HS-27A (cell line): ENCODE results near the gene LARGE2.

Source experiments
- DNase-seq: peaks from one replicate; pipeline ENCODE4 v3.0.0-alpha.2; 2012; ENCODE audit warnings: low read depth, missing footprints

LARGE2 gene

DNA sequence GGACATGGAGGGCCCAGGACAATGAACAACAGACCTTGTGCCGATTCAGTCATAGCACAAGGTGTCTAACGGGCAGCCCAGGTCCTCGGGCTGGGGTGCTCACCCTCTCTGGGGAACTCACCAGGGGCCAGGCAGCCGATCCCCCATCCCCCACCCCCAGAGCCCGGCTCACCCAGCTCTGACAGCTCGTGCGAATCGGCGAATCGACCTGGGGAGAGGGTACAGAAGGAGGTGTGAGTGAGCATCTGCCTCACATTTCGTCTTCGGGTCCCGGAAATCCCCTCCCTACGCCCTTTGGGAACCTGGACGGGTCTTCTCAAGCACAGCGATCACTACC is 5.2 kb upstream of the LARGE2 start:
- DNase-seq, result no peak

DNA sequence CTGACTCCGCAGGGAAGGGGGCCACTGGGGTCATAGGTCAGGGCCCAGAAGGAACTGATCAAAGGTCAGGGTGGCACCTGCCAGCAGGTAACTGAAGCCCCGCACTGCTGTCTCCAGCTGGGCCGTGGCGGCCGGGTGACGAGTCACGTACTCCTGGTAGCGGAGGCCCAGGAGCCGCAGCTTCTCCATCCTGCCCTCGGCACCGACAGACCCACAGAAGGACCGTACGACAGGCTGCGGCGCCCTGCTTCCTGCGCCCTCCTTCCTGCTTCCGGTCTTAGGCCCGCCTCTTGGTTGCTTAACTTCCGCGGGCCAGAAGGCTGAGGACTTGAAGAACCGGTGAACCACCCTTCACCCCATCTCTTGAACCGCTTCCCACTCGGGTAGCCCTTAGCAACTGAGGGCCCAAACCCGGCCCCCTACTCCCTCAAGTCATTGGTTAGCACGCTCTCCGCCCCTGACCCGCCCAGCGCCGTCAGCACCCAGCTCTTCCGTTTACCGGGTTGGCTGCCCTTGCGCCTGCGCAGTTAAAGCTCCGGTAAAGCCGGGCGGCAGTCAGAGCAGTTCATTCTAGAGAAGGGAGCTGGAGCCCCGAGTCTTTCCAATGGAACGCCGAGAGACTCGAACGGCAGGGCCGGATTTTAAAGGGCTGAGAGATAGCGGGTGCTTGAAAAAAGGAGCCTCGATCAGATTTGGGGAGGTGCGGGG is 4.7 kb upstream of the LARGE2 start, which contains the start of gene PEX16:
PEX16 (minus strand) TSS at position 255 of the 708 bp plus-strand sequence; CDS start at position 189, 66 bp downstream.
- DNase-seq, result peak; percentile 96

GRCh38 chr11:45918331-45918941 is 4.0 kb upstream of the LARGE2 start:
- DNase-seq, result peak; percentile 46

GRCh38 chr11:45918962-45919675 is 3.3 kb upstream of the LARGE2 start:
- DNase-seq, result no peak

GRCh38 chr11:45919806-45920530 is 2.5 kb upstream of the LARGE2 start:
- DNase-seq, result no peak

DNA sequence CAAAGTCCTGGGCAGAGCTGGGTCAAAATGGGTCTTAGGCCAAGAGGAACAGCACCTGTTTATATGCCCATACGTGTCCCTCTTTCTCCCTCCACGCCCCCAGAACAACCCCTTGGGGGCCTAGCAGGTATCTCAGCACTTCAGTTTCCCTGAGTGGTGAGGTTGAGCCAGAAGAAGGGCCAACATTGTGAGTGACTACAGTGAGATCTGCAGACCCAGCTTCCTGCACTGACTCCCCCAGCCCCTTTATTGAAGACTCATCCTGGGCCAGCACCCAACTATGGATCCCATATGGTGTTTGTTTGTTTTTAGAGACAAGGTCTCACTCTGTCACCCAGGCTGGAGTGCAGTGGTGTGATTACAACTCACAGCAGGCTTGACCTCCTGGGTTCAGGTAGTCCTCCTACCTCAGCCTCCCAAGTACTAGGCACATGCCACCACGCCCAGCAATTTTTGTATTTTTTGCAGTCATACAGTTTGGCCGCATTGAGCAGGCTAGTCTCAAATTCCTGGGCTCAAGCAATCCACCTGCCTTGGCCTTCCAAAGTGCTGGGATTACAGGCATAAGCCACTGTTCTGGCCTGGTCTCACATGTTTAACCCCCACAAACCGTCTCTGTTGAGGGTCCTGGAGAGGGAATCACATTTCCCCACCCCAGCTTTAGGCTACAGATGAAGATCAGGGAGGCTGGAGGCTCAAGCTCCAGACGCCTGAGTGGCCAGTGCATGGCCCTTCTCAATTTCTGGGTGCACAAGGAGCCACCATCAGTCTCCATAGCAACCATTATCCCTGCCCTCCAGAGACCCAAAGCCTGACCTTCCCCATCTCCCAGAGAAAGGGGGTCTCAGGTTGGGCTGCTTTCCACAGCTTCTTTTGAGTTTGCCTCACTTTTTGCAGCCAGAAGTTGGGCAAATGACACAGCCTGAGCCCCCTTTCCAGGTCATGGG is 1.7 kb upstream of the LARGE2 start:
- no peak for DNase-seq

- DNase-seq, result no peak
Measured at GRCh38 chr11:45921561-45922424, 663 bp upstream of the LARGE2 start.

DNA sequence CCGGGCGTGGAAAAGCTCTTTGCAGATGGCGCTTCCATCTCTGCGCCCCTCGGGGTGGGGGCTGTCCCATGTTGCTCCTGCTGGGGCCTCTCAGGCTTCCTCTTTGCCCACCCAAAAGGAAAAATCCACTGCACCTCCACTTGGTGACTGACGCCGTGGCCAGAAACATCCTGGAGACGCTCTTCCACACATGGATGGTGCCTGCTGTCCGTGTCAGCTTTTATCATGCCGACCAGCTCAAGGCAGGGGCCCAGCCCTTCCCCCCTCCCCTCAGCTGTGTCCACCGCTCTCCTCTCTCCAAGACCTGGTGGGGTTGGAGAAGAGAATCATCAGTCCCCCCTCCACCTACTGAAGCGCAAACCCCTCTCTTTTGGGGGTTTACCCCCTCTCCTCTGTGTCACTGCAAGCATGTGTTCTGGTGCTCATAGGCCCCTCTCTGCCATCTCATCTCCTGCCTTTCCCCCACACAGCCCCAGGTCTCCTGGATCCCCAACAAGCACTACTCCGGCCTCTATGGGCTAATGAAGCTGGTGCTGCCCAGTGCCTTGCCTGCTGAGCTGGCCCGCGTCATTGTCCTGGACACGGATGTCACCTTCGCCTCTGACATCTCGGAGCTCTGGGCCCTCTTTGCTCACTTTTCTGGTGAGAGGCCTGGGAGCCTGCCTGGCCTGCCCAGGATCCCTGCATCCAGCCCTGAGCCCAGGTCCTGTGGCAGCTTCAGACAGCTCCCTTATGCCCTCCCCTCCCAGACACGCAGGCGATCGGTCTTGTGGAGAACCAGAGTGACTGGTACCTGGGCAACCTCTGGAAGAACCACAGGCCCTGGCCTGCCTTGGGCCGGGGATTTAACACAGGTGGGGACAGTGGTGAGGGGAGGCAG is 1.8 kb downstream of the LARGE2 start:
- DNase-seq, result no peak

GRCh38 chr11:45924927-45925326 is 2.5 kb downstream of the LARGE2 start:
- DNase-seq, result no peak

DNA sequence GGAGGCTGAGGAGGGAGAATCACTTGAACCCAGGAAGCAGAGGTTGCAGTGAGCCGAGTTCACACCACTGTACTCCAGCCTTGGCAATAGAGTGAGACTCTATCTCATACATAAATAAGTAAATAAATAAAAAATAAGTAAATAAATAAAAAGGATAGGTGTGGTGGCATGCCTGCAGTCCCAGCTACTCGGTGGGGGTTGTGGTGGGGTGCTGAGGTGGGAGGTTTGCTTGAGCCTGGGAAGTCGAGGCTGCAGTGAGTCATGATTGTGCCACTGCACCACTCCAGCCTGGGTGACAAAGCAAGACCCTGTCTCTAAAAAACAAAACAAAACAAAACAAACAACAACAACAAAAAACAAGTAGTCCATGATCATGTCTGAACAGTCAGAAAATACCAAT is 3.1 kb downstream of the LARGE2 start:
- no peak for DNase-seq

DNA sequence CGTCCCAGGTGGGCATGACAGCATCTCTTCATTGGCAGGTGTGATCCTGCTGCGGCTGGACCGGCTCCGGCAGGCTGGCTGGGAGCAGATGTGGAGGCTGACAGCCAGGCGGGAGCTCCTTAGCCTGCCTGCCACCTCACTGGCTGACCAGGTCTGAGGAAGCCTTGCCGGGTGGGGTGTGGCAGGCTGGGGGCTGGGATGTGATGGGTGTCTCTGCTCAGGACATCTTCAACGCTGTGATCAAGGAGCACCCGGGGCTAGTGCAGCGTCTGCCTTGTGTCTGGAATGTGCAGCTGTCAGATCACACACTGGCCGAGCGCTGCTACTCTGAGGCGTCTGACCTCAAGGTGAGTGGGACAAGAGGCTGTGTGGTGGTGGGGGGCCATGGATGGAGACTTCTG is 3.5 kb downstream of the LARGE2 start:
- DNase-seq, result no peak

DNA sequence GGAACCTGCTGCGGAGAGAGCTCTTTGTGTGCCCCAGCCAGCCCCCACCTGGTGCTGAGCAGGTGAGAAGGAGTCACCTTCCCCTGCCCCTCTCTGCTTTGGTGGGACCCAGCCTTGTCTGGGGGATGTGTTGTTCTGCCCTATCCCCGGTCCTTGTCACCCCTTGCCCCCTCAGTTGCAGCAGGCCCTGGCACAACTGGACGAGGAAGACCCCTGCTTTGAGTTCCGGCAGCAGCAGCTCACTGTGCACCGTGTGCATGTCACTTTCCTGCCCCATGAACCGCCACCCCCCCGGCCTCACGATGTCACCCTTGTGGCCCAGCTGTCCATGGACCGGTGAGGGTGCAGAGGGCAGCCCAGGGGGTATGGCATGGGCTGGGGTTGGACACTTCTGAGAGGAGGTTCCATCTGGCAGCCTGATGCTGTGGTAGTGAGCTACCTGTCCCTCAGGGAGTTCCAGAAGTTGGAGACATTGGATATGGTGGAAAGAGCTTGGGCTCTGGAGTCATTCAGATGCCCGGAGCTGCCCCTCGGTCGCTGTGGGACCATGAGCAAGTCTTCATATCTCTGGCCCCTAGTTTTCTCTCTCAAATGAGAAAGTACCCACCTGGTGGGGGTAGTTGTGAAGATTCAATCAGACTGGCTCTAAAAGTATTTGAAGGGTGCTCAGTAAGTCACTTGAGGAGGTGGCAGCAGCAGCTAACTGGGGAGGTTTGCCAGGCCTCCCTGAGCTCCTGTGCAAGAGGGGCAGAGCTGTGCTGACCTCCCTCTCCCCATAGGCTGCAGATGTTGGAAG is 4.3 kb downstream of the LARGE2 start:
- DNase-seq, result no peak

DNA sequence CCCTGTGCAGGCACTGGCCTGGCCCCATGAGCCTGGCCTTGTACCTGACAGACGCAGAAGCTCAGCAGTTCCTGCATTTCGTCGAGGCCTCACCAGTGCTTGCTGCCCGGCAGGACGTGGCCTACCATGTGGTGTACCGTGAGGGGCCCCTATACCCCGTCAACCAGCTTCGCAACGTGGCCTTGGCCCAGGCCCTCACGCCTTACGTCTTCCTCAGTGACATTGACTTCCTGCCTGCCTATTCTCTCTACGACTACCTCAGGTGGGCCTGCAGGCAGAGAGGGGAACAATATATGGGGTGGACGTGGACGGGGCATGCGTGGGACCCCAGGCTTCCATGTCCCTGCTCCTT is 4.9 kb downstream of the LARGE2 start:
- no peak for DNase-seq

- DNase-seq, result no peak
Measured at GRCh38 chr11:45927684-45928413, 5.4 kb downstream of the LARGE2 start.

- DNase-seq, result no peak
Measured at GRCh38 chr11:45928535-45929215, 6.2 kb downstream of the LARGE2 start.

- DNase-seq, result no peak
Measured at GRCh38 chr11:45929486-45930030, 7.1 kb downstream of the LARGE2 start.
